HTR-8/SVneo (cell line): ENCODE results near the gene WDR18.

ENCODE experiments used
- DNase-seq: peaks from one replicate; pipeline ENCODE4 v3.0.0; 2011; ENCODE audit warnings: low spot score, mixed read lengths; ENCODE audit not compliant: insufficient read length
- FAIRE-seq: peaks from 2 replicates; lab custom pipeline; 2011; peaks lifted over from hg19 to GRCh38; lab: Jason Lieb, UNC

The WDR18 gene

GRCh38 chr19:963486-963951, 20.6 kb upstream of the WDR18 start:
- DNase-seq (no peak), FAIRE-seq (no peak)

- FAIRE-seq: no peak
- DNase-seq: no peak
Observed at GRCh38 chr19:964116-964520, 20.0 kb upstream of the WDR18 start.

GRCh38 chr19:964761-965694, 19.1 kb upstream of the WDR18 start:
- no peak for FAIRE-seq
- no peak for DNase-seq

GRCh38 chr19:966485-967088, 17.6 kb upstream of the WDR18 start:
- DNase-seq: no peak
- FAIRE-seq: no peak

GRCh38 chr19:970695-971094, 13.4 kb upstream of the WDR18 start:
- DNase-seq: no peak
- no peak for FAIRE-seq

- FAIRE-seq (no peak), DNase-seq (no peak)
Observed at GRCh38 chr19:971795-972194, 12.3 kb upstream of the WDR18 start.

- DNase-seq: no peak
- FAIRE-seq: no peak
Observed at GRCh38 chr19:972281-972680, 11.9 kb upstream of the WDR18 start.

GRCh38 chr19:973726-974563, 10.2 kb upstream of the WDR18 start:
- DNase-seq (no peak), FAIRE-seq (no peak)

- DNase-seq (no peak), FAIRE-seq (no peak)
Observed at GRCh38 chr19:974564-975257, 9.4 kb upstream of the WDR18 start.

- FAIRE-seq (no peak), DNase-seq (no peak)
Observed at GRCh38 chr19:976476-976875, 7.7 kb upstream of the WDR18 start.

GRCh38 chr19:977058-977464, 7.1 kb upstream of the WDR18 start:
- DNase-seq (no peak), FAIRE-seq (no peak)

- FAIRE-seq (no peak), DNase-seq (no peak)
Observed at GRCh38 chr19:979318-979741, 4.8 kb upstream of the WDR18 start.

GRCh38 chr19:980133-980998, 3.8 kb upstream of the WDR18 start:
- DNase-seq (no peak), FAIRE-seq (no peak)

GRCh38 chr19:982567-983170, 1.5 kb upstream of the WDR18 start:
- DNase-seq (peak; percentile 86), FAIRE-seq (no peak)

GRCh38 chr19:986083-986482, 1.9 kb downstream of the WDR18 start:
- FAIRE-seq (no peak), DNase-seq (no peak)

- FAIRE-seq: no peak
- DNase-seq: no peak
Observed at GRCh38 chr19:988081-988480, 3.9 kb downstream of the WDR18 start.

GRCh38 chr19:988510-988909, 4.4 kb downstream of the WDR18 start:
- no peak for FAIRE-seq
- no peak for DNase-seq

- DNase-seq (no peak), FAIRE-seq (no peak)
Observed at GRCh38 chr19:989381-990081, 5.4 kb downstream of the WDR18 start.
